Stimulated activated CD8-positive, alpha-beta memory T cell treated with anti-CD3 and anti-CD28 coated beads, Interleukin-15, amount 100 ng/mL, for 4 hours (primary cell): ENCODE results near the gene ARHGEF40.
"Not testable (repeated sequence)": the region's sequence is repeated elsewhere in the genome, so short reads cannot be mapped to it uniquely, and the experiment has no call there.

Experiments
- DNase-seq, 2 donors: peaks; one replicate each; pipeline ENCODE4 v3.0.0-alpha.2; 2020; ENCODE audit warnings: low read depth in 2 of 2

The ARHGEF40 gene

DNA sequence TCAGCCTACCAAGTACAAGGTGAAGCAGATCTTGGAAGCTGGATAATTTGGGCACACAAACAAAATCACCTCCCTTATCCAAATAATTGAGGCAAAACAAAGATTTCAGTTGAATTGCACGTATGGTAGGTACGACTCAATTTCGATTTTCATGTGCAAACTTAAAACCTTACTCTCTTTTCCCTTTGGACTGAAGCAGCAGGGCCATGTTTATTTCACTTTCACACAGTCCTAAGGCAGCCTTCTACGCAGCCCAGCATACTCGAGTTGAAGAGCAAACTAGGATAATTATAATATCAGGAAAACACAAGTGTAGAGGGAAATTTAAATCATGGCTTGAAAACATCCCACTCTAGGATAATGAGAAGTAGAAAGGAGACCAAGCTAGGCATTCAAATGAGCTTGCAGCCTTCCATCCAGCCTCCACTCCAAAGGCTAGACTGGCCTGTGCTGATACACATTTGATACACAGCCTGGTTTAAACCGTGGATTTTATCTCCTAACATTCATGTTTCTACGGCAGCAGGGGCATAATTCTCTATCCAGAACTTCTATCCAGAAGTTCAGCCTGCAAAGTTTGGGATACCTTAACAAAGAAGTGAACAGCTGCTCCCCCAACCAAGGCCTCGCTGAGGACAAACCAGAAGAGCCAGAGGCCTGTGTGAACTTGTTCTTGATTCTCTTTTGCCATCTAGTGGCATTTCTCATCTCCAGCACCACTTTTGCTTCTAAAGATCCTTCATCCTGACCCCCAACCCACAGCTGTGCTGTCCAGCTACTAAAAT lies 30.3 kb upstream of the ARHGEF40 start:
- DNase-seq = no peak

DNA sequence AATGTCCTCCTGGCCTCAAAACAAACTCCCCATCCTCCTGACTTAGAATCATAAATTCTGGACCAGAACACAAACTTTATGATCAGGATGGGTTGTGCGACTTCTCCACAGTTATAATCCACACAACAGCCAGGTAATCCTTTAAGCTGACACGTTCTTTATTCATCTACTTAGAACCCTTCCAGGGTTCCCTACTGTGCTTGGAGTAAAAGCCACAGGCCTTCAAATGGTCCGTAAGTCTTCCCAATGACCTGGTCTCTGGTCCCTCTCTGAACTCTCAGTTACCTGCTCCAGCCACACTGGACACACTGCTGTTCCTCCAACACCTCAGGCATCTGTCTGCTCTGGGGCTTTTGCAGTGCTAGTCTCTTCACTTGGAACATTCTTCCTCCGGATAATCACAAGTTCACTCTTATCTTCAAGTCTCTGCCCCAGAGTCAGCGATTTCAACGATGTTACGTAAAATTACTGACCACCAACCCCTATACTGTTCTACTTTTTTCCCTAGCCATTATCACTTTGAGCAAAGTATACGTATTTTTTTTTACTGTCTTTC lies 29.7 kb upstream of the ARHGEF40 start:
- no peak for DNase-seq

- DNase-seq = not testable (repeated sequence)
These were observed 29.2 kb upstream of the ARHGEF40 start for GRCh38 chr14:21040941-21041340.

- no peak for DNase-seq
These were observed 28.2 kb upstream of the ARHGEF40 start, which contains the start of gene RNASE7 for GRCh38 chr14:21041676-21042433. Gene RNASE7, plus strand, starts transcription at chr14:21042362. Its CDS starts 631 bp downstream, at chr14:21042993.

DNA sequence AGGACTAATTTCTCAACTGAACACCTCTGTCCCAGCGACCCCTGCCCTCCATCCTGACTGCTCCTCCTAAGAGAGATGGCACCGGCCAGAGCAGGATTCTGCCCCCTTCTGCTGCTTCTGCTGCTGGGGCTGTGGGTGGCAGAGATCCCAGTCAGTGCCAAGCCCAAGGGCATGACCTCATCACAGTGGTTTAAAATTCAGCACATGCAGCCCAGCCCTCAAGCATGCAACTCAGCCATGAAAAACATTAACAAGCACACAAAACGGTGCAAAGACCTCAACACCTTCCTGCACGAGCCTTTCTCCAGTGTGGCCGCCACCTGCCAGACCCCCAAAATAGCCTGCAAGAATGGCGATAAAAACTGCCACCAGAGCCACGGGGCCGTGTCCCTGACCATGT lies 27.2 kb upstream of the ARHGEF40 start:
- no peak for DNase-seq

DNA sequence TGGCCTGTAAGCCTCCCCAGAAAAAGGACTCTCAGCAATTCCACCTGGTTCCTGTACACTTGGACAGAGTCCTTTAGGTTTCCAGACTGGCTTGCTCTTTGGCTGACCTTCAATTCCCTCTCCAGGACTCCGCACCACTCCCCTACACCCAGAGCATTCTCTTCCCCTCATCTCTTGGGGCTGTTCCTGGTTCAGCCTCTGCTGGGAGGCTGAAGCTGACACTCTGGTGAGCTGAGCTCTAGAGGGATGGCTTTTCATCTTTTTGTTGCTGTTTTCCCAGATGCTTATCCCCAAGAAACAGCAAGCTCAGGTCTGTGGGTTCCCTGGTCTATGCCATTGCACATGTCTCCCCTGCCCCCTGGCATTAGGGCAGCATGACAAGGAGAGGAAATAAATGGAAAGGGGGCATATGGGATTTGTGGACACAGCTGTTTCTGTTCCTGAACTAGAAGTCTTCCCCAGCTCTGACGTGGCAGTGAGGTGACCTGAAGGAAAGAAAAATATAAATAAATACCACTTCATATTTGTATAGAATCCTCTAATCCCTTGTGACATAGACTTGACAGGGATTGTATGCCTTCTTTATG lies 26.6 kb upstream of the ARHGEF40 start:
- DNase-seq = no peak

DNA sequence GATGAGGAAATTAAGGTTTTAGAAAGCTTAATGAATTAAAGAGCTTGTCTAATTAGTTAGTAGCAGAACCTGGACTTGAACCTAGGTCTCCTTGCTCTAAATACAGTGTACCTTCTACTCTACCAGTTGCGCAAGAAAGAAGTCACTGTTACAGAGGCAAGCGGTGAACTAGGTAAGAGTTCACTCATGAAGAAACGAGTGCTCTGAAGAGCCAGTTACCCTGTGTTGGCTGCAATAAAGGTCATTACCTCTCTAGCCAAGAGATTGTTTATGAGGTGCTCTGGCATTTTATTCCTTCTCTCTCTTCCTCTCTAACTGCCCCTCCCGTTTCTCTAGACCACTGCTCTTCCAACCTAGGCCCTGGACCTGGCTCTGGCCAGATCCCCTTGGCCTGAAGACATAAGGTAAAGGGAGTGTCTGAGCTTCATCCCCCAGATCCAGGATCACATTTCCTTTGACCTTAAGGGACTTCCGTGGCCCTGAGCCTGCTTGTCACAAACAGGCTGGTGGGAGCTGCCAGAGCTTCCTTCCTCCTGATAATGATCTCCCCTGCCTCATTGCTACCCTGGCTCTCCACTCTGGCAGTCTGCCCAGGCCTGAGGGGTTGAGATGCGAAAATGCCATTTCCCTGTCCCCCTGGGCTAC lies 26.0 kb upstream of the ARHGEF40 start:
- DNase-seq = no peak

GRCh38 chr14:21047378-21047781 lies 22.7 kb upstream of the ARHGEF40 start:
- no peak for DNase-seq

DNA sequence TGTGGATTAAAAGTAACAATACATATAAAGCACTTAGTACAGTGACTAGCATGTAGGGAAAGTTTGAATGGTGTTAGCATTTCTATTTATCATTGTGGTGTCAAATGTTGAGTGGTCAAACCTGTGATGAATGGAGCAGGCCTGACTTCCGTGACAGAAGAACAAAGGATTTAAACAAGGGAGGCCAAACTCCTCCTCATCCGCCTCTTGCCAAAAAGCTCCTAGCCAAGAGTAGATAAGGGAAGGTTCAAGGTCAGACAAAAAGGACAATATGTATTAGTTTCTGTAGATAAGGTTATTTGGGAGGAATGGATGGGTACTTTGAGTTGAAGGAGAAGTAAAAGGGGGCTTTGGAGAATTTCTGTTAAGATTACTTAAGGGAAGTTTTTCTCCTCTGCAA lies 21.5 kb upstream of the ARHGEF40 start:
- DNase-seq = no peak

DNA sequence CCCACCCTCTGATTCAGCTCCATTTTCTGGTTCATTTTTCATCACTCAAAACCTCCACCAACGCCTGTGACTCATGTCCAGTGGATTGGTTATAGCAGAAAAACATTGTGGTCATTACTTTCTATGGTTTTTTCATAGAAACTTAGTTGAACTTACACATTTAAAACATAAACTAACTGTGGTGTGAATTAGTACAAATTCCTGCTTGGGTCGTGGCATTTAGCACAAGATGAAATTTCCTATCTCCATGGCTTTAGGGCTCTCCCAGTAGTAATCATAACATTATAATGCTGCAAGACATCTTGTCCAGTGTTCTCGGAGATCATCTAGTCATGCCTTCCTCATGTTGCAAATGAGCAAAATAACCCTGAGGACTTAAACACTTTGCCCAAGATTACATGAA lies 20.8 kb upstream of the ARHGEF40 start:
- no peak for DNase-seq

- no peak for DNase-seq
These were observed 19.5 kb upstream of the ARHGEF40 start for GRCh38 chr14:21050597-21050996.

DNA sequence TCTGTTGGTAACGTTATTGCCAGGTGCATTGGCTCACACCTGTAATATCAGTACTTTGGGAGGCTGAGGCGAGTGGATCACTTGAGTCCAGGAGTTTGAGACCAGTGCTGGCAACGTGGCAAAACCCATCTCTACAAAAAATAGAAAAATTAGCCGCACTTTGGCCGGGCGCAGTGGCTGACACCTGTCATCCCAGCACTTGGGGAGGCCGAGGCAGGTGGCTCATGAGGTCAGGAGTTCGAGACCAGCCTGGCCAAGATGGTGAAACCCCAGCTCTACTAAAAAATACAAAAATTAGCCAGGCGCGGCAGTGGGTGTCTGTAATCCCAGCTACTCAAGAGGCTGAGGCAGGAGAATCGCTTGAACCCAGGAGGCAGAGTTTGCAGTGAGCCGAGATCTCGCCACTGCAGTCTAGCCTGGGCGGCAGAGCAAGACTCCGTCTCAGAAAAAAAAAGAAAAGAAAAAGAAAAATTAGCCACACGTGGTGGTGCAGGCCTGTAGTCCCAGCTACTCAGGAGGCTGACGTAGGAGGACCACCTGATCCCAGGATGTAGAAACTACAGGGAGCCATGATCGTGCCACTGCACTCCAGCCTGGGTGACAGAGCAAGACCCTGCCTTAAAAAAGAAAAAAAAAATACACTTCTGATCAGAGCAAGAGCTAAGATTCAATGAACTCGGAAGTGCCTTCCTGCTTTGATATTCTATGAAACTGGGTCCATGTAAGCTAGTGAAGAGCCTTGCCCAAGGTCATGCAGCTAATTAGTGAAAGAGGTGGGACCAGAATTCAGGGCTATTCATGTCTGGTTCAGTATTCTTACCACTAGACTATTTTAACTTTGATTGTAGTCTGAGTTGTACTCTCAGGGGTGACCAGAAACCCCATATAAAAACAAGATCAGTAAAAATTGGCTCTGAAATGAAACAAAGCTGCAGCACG lies 16.7 kb upstream of the ARHGEF40 start:
- DNase-seq = no peak

DNA sequence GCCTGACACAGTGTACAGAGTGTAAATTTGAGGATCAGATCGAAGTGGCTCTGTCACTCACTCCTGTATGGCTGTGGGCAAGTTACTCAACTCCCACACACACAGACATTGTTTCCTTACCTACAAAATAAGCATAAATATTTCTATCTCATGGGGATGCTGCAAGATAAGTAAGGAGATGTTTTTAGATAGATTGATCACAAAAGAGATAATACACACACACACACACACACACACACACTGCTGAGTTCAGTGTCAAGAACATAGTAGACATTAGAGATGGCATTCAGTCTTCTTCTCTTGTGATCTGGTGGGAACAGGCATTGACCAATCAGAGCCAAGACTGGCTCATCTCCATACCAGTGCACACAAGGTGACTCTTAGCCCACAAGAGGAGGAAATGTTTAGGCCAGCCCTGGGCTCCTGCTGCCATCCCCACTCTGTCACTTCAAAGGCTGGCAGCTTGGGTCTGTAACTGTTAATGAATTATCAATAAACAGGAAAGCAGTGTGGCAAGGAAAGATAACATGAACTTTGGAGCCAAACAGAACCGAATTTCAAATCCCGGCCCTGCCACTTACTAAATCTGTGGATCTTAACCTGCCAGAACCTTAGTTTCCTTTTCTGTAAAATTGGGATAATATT lies 15.9 kb upstream of the ARHGEF40 start:
- DNase-seq = no peak

- no peak for DNase-seq
These were observed 15.3 kb upstream of the ARHGEF40 start for GRCh38 chr14:21054768-21055145.

DNA sequence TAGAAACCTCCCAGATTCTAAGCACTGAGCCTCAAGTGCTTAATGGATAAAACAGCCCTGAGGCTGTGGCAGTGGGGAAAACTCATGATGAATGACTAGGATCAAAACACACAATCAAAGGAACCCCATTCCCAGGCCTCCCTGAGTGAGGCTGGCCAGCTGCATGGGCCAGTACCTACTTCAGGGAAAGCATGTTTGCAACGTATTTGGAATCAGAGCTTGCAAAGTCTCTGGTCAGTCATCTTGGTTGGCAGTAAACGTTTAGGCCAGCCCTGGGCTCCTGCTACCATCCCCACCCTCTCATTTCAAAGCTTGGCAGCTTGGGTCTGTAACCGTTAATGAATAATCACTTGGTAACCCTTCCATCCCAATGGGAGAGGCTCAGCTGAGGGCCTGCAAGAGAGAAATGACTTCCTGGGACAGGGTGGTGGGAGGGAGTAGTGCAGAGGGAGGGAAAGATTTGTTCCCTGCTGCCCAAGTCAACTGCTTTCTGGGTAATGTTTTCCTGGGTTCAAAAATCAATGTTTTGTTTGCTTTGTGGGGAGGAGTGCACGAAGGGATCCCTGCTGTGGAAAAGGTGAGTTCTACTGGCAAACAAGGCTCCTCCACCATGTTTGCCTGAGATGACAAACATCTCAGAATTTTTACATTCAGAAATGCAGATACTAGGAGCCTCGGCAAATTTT lies 14.5 kb upstream of the ARHGEF40 start:
- DNase-seq = no peak

- DNase-seq = no peak
These were observed 13.5 kb upstream of the ARHGEF40 start for GRCh38 chr14:21056520-21057163.

GRCh38 chr14:21057803-21058675 lies 12.1 kb upstream of the ARHGEF40 start, which contains the start of gene RNASE8:
Gene RNASE8, plus strand, starts transcription at chr14:21057822. Its CDS starts 71 bp downstream, at chr14:21057893.
- DNase-seq = no peak

DNA sequence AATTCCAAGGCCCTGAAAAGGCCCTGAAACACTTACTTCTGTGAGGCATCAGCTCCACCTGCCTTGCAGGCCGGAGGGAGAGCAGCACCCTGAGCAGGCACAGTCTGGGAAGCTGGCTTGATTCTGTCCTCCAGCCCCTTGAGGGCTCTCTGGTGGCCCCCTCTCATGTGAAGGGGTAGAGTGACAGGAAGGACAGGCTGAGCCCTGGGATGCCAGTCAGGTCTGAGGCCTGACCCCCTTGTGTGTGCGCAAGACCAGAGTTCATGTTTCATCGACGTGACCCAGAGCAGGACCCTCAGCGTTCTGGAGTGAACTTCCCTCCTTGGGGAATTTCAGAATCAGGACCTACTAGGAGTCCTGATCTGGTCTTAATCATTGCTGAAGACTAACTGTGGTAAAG lies 11.2 kb upstream of the ARHGEF40 start:
- DNase-seq = no peak
